Adrenal gland (tissue), 12 donors: ENCODE results near the gene TUBGCP2. TPM values are rescaled to one million over a fixed set of nuclear protein-coding genes. Genes with fewer than 3 reads are reported as not detected.
A peak's percentile ranks its signal among the peaks of the same experiment; 100 is the strongest.

Source experiments
- DNase-seq, 7 donors: peaks; one replicate each; pipeline ENCODE4 v3.0.0-alpha.2; 2019 to 2020
- H3K27ac ChIP-seq, 5 donors: fragments of 200-600 bp; sonication (generic) in 4 of 5; 1 replicate in 3 of 5; 2 replicates in 2 of 5; pipeline versions ENCODE4 v1.5.1 to v1.8.0; 2016 to 2020; ENCODE audit warnings: mild to moderate bottlenecking in 1 of 5
- H3K27me3 ChIP-seq: fragments of 200-600 bp; 2 replicates; pipeline ENCODE4 v1.8.0; 2021
- H3K36me3 ChIP-seq, 2 donors: fragments of 200-600 bp; replicated peaks in 1 of 2; 1 replicate in 1 of 2; 2 replicates in 1 of 2; pipeline versions ENCODE4 v1.5.1 to v1.8.0; 2018 to 2022
- H3K4me1 ChIP-seq, 2 donors: fragments of 200-600 bp; replicated peaks in 1 of 2; 1 replicate in 1 of 2; 2 replicates in 1 of 2; pipeline versions ENCODE4 v1.5.1 to v1.8.0; 2018 to 2021
- H3K4me3 ChIP-seq, 4 donors: fragments of 200-600 bp; sonication (generic) in 3 of 4; one replicate each; pipeline ENCODE4 v1.5.1; 2016 to 2018
- H3K9me3 ChIP-seq, 3 donors: fragments of 200-600 bp; sonication (generic) in 1 of 3; replicated peaks in 1 of 3; 1 replicate in 2 of 3; 2 replicates in 1 of 3; pipeline versions ENCODE4 v1.5.1 to v1.8.0; 2016 to 2021
- POLR2A ChIP-seq, 2 donors: fragments of 450-650 bp; IDR thresholded peaks; one replicate each; pipeline ENCODE4 v1.6.1; 2017; ENCODE audit warnings: antibody characterized with exemption in 2 of 2, mild to moderate bottlenecking in 2 of 2, moderate library complexity in 1 of 2
- WGBS, 4 donors: extraction: QIAGEN DNeasy Blood & Tissue Kit in 2 of 4; methylation state at CpG; one replicate each; pipeline versions ENCODE4 v1.1.5 to v1.1.7; 2013 to 2017; 5-methylcytosine and 5-hydroxymethylcytosine counted together
- intact Hi-C, 2 donors: fragments of 100-400 bp; cut with DNase I; formaldehyde crosslinking; loops; one replicate each; pipeline versions ENCODE4 v1.14.1 to v1.15.0; 2022 to 2023
- polyA plus RNA-seq, 3 donors: library from polyadenylated mRNA; stranded (reverse); fragments of 200-250 nt in 2 of 3; fragments of 350-450 nt in 1 of 3; fragmentation: Illumina TruSeq in 1 of 3; extraction: RNeasy Lipid Tissue Mini Kit (QIAGEN cat#74804) in 1 of 3; gene quantifications; one replicate each; pipeline ENCODE4 v1.2.3, GENCODE V29; 2013 to 2014
- total RNA-seq, 9 donors: library from RNA; depleted of rRNA in 4 of 9; stranded (reverse); fragments of >200 nt in 4 of 9; fragments of 120-200 nt in 1 of 9; fragmentation: NEBNext Ultra II Directional in 1 of 9; extraction: Animal tissue kit (Norgen Biotek cat#: 25700) in 1 of 9; gene quantifications; one replicate each; pipeline versions ENCODE4 v1.1.0 to v1.2.4, GENCODE V29; 2013 to 2023
- TF ChIP-seq, protein P1 (sequence below), 6 experiments: fragments of 450-650 bp in 4 of 6; fragments of 200-600 bp in 2 of 6; sonication (generic) in 1 of 6; IDR thresholded peaks; 1 replicate in 5 of 6; 2 replicates in 1 of 6; pipeline versions ENCODE4 v1.5.1 to v1.8.0; 2016 to 2021; ENCODE audit warnings: antibody characterized with exemption in 6 of 6, mild to moderate bottlenecking in 2 of 6, moderate library complexity in 1 of 6
- donor health status: healthy with polysubstance abuse.
- donor health status: Bipolar disorder and iron deficiency.
- donor health status: DM: yes; HTN: yes; CAD: no.
- donor health status: DM: no; HTN: no; CAD: no.
- donor health status: DM: no; HTN: no; CAD: no.
- donor health status: DM: yes; HTN: yes; CAD: no.

The TUBGCP2 gene
- total and polyA plus RNA-seq, 12 donors, result 30.9 to 234 (median 62.0) TPM

DNA sequence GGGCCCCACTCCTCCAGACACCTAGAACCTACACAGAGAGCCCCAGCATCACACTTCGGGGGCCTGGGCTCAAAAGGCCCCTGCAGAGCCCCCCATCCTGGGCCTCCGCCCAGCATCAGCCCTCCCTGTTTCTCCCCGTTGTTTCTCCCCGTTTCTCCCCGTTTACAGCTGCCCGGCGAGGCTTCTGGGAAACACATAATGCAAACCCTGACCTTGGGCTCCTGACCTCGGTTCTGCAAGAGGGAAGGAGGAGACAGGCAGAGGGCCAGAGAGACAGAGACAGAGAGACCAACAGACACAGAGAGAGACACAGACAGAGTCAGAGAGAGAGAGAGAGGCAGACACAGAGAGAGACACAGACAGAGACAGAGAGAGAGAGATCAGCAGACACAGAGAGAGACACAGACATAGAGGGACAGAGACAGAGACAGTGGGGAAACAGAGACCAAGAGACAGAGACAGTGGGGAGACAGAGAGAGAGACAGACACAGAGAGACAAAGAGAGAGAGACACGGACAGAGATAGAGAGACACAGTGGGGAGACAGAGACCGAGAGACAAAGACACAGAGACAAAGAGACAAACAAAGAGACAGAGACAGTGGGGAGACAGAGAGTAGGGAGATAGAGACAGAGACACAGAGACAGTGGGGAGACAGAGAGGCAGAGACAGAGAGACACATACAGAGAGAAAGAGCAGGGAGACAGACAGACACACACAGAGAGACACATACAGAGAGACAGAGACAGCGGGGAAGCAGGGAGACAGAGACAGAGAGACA is 58.5 kb downstream of the TUBGCP2 start:
- peak; percentile 16 to 92 for TF ChIP-seq POLR2A (IDR thresholded peaks at IDR 0.05)
- TF ChIP-seq, protein P1, sequence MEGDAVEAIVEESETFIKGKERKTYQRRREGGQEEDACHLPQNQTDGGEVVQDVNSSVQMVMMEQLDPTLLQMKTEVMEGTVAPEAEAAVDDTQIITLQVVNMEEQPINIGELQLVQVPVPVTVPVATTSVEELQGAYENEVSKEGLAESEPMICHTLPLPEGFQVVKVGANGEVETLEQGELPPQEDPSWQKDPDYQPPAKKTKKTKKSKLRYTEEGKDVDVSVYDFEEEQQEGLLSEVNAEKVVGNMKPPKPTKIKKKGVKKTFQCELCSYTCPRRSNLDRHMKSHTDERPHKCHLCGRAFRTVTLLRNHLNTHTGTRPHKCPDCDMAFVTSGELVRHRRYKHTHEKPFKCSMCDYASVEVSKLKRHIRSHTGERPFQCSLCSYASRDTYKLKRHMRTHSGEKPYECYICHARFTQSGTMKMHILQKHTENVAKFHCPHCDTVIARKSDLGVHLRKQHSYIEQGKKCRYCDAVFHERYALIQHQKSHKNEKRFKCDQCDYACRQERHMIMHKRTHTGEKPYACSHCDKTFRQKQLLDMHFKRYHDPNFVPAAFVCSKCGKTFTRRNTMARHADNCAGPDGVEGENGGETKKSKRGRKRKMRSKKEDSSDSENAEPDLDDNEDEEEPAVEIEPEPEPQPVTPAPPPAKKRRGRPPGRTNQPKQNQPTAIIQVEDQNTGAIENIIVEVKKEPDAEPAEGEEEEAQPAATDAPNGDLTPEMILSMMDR (IDR thresholded peaks at IDR 0.05), result no peak
- Histone ChIP-seq H3K36me3 (no peaks in the 10 kb centered on the region), H3K4me1 (peaks cover 52 to 54% of the 10 kb centered on the region in 2 donors), H3K9me3 (no peaks in the 10 kb centered on the region), H3K4me3 (peak overlapping the region in 1 of 4 donors; percentile 40), H3K27me3 (no peaks in the 10 kb centered on the region), H3K27ac (peak overlapping the region; percentile 90 to 97 (median 94))
- 30 to 36% (median 34%) methylated on average over 9 to 11 of the region's 11 CpGs for WGBS, 4 donors
- peak; percentile 86 to 98 (median 94) for DNase-seq
- intact Hi-C loops, result no loop called here

DNA sequence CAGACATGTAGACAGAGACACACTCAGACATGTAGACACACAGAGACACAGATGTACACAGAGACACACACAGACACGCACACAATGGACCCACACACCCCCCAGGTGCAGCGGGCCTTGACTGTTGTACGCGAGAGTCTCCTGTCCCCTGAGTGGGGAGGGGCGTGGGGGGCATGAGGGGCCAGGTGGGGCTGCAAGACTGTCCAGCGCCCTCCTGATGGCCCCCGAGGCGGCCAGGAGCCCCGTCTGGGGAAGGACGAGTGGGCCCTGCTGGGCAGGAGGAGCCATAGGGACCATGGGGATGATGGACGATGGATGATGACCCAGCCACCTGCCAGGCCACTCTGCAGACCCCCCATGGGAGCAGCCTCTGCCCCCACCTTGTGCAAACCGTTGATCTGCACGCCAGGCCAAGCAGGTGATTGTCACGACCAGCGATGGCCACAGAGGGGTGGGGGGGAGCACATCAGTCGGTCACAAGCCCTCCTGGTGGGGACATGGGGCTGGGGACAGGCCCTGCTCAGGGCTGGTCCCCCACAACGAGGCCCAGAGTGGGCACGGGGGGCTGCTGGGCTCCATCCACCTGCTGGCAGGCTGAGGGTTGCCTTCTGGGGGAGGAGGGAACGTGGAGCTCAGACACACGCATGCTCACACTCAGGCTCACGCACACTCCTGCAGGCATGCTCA is 59.4 kb downstream of the TUBGCP2 start:
- intact Hi-C loops, result no loop called here

DNA sequence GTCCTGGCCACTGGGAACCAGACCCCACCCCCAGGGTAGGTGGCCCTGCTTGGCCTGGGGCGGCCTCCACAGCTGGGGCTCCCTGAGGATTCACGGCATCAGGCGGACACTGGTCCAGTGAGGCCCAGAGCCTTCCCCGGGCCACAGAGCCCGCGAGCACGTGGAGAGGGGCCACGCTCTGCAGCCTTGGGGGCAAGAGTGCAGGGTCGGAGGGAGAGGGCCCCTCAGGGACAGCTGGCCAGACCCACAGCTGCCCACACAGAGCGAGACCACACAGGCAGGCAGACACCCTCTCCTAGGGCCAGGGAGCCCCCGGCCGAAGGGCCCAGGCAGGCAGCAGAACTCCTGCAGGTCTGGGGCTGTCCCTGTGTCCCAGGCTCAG is 60.3 kb downstream of the TUBGCP2 start:
- H3K27me3 ChIP-seq, result no peaks in the 10 kb centered on the region
- no peak for TF ChIP-seq POLR2A (IDR thresholded peaks at IDR 0.05)
- TF ChIP-seq, protein P1 (IDR thresholded peaks at IDR 0.05), result no peak
- intact Hi-C loops, result no loop called here
- H3K4me1 ChIP-seq, result peaks cover 34 to 40% of the 10 kb centered on the region in 2 donors
- H3K36me3 ChIP-seq, result no peaks in the 10 kb centered on the region
- peak overlapping the region; percentile 90 to 97 (median 94) for H3K27ac ChIP-seq
- H3K9me3 ChIP-seq, result no peaks in the 10 kb centered on the region
- peak overlapping the region in 1 of 4 donors; percentile 58 for H3K4me3 ChIP-seq
- DNase-seq, result no peak
- 40 to 64% (median 54%) methylated on average over 1 to 12 of the region's 12 CpGs for WGBS, 4 donors

More for the DNA sequence above, 59.4 kb downstream of the TUBGCP2 start:
- Histone ChIP-seq H3K36me3 (no peaks in the 10 kb centered on the region), H3K9me3 (no peaks in the 10 kb centered on the region), H3K27me3 (no peaks in the 10 kb centered on the region), H3K27ac (peak overlapping the region; percentile 90 to 97 (median 94)), H3K4me1 (peaks cover 43 to 48% of the 10 kb centered on the region in 2 donors), H3K4me3 (no peak overlapping the region)
- TF ChIP-seq POLR2A (IDR thresholded peaks at IDR 0.05), result no peak
- TF ChIP-seq, protein P1 (IDR thresholded peaks at IDR 0.05), result peak in 2 of 6 experiments; percentile 14 to 19
- DNase-seq, result peak in 2 of 7 donors; percentile 35 to 50
- WGBS, 4 donors, result 56 to 77% (median 66%) methylated on average over 6 to 21 of the region's 21 CpGs

DNA sequence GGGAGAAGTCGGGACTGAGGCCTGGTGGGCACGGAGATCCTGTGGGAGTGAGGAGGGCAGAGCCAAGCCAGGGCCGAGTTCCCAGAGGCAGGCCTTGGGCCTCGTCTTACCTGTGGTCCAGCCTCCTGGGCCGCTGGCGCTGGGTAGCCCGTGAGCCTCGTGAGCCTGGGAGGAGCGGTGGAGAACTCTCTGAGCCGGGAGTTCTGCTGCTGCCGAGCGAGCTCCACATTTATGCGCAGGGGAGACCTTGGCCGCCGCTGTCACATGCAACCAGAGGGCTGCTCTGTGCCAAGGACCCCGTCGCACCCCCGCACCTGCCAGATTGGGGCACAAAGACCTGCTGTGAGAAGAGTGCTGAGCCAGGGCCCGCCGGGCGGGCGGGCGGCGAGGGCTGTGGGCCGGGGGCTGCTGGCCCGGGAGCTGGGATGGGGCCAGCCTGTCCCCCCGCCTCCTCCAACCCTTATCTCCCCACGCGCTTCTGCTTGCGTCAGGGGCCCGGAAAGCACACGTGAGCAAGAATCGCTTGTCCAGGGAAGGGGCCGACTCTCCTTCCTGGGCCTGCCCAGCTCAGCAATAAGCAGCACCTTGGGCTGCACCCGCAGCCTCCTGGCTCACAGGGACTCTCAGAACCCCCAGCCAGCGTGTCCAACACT is 60.9 kb downstream of the TUBGCP2 start:
- intact Hi-C loops, result no loop called here

More for the DNA sequence above, 60.9 kb downstream of the TUBGCP2 start:
- H3K27ac ChIP-seq, result peak overlapping the region; percentile 90 to 97 (median 94)
- H3K4me1 ChIP-seq, result peaks cover 33 to 40% of the 10 kb centered on the region in 2 donors
- H3K27me3 ChIP-seq, result no peaks in the 10 kb centered on the region
- DNase-seq, result peak; percentile 86 to 91 (median 90)
- 24 to 49% (median 34%) methylated on average over 4 to 36 of the region's 36 CpGs for WGBS, 4 donors
- no peaks in the 10 kb centered on the region for H3K36me3 ChIP-seq
- H3K9me3 ChIP-seq, result no peaks in the 10 kb centered on the region
- H3K4me3 ChIP-seq, result peak overlapping the region in 3 of 4 donors; percentile 43 to 60 (median 58)
- TF ChIP-seq, protein P1 (IDR thresholded peaks at IDR 0.05), result no peak
- peak; percentile 93 to 96 for TF ChIP-seq POLR2A (IDR thresholded peaks at IDR 0.05)
